NCI-H2171 (cell line): Measurements from ENCODE around the gene REX1BD.

ENCODE experiments used
- DNase-seq: peaks from one replicate; lab custom pipeline; 2025; lab: John Stamatoyannopoulos, UW

The REX1BD gene

DNA sequence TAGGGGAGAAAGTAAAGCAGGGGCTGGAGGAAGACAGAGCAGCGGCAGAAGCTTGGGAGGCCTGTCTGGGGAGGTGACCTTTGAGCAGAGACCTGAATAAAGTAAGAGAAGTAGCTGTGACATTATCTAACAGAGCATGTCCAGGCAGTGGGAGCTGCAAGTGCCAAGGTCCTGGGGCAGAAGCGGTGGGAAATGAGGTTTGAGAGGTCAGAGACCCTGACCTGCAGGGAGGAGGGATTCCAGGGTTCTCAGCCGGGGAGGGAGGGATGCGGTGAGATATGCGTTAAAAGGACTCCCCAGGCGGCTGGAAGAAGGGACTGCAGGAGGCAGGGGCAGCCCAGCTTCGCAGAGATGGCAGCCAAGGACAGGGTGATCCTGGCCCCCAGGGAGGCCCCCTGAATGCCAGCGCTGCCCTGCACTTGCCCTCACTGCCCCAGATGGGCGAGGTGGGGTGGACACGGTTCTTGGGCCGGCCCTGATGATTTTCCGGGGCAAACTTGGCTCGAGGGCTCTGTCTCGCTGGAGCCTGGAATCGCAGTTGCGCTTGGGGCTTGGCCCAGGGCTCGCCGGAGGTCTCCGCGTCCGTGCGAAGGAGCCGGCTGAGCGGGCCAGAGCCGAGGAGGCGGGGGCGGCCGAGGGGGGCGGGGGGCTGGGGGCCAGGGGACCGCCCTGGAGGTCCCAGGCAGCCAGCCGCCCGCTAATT is 14.8 kb downstream of the REX1BD start:
- no peak for DNase-seq

DNA sequence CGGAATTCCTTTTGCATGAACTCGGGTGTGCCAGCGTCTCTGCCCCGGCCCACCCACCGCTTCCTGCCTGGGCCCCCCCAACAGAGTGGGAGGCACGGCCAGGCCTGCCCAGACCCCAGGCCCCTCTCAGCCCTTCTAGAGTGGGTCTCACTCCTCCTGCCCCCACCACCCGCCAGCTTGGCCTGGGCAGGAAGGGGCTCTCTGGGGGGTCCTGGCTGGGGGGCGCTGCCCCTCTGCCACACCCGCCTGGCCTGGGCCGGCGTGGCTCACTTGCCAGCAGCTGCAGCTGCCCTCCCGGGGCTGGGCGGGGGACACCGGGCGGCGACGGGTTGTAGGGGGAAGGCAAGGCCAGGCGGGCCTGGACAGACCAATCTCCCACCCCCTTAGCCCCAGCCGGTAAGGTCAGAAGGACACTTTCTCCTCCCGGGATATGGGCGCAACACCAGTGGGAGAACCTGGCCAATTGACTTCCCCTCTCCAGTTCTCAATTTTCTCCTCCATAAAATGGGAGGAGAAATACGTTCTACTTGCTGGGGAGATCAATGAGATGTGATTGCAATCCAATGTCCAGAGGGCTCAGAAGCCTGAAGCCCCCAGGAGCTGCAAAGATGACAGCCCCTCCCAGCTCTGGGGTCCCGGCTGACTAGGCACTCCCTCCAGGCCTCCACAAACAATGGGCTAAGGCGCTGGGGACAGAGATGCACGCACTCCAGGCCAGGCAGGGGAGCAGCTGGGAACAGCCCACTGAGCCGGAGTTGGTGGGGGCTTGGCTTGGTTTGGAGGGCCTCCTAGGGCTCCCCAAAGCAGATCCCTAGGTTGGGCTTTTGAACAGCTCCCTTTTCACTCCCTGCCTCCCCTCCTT is 15.6 kb downstream of the REX1BD start:
- no peak for DNase-seq

DNA sequence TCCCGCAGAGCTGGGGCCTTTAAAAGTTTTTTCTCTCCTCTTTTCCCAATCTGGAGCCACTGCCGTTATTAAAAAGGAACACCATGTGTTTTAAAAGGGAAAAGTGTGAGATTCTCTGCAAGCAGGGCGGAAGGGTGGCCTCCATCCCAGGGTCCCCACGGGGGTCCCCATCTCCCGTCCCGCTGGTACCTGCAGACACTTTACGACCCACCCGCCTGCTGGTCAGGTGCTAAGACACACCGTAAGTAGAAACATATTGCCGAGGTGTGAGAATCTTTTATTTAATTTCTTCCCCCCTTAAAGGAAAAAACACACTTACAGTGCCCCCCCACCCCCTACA is 16.2 kb downstream of the REX1BD start:
- DNase-seq, result no peak

DNA sequence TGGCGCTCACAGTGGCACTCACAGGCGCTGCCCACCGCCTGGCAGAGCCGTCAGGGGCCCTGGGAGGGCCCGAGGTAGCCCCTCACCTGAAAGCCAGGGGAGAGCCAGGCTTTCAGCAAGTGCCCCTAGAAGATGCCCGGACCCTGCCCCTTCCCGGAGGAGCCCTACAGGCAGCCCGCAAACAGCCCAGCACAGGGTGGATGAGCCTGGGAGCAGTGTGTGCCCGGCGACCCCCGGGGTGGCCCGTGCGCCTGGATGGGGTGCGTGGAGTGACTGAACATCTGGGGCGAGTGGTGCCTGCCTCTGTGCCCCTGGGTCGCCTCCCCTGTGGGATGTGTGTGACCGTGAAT is 16.6 kb downstream of the REX1BD start:
- no peak for DNase-seq

DNA sequence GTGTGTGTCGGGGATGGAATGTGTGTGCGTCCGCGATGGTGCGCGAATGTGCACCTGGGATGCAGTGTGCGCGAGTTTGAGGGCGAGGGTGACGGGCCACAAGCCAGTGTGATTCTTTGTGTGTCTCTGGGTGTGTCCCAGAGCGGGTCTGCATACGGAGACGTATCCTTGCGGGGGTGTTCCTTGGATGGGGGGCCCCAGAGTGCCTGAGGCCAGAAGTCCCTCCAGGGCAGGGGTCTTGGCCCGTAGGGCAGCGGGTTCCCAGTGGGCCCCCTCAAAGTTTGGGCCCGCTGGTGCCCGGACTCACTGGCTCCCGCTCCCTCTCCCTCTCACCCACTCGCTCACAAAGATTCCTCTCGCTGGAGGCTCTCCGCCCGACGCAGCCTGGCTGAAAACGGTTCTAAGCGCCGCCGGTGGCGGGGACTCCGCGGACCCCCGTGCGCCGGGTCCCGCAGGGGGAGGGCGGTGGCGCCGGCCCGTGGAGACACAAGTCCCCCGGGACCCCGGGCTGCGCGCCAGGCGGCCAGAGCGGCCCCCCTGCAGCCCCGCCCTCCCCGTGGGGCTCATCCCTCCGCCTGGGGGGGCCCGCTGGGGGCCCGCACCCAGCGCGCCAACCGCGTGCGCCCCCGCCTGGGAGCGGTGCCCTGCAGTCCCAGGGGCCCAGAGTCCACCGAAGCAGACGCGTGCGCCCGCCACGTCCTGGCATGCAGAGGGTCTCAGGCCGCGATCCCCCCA is 17.1 kb downstream of the REX1BD start:
- DNase-seq, result no peak

DNA sequence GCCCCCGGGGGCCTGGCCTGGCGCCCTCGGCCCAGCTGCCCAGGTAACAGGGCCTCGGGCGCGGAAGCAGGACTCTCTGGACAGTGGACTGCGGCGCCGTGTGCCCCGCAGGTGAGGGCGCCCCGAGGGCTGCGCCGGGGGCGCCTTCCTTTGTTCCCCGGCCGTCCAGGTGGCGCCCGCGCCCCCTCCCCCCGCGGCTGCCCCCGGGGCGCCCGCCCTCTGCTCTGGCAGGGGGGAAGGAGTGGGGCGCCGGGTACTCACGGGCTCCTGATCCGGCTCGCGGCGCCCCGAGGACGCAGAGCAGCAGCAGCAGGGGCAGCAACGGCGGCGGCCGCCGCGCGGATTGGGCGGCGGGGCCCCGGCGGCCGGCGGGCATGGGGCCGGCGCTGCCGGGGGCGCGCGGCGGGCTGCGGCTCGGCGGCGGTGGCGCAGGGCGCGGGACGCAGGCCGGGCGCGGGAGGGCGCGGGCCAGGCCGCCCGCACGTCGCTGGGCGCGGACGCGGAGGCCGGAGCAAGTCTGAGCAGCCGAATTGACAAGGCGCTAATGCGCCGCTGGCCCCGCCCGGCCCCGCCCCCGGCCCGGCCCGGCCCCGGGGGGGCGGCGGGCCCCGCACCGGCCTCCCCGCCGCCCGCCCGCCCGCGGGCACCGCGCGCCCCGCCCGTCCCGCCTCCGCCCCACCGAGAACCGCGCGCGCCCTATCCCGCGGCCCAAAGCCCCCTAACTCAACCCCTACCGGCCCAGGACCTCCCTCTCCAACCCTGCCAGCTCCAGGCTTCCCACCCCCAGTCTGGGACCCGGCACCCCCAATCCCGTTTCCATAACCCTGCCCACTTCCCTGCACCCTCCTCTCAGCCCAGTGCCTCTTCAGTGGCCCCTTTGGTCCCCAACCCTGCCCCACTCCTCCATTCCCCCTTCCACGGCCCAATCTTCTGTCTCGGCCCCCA is 18.0 kb downstream of the REX1BD start, which contains the start of gene CRLF1:
Gene CRLF1 (minus strand): TSS at position 519 of the 945 bp plus-strand sequence. CDS start 143 bp downstream, at position 376.
- DNase-seq, result no peak

DNA sequence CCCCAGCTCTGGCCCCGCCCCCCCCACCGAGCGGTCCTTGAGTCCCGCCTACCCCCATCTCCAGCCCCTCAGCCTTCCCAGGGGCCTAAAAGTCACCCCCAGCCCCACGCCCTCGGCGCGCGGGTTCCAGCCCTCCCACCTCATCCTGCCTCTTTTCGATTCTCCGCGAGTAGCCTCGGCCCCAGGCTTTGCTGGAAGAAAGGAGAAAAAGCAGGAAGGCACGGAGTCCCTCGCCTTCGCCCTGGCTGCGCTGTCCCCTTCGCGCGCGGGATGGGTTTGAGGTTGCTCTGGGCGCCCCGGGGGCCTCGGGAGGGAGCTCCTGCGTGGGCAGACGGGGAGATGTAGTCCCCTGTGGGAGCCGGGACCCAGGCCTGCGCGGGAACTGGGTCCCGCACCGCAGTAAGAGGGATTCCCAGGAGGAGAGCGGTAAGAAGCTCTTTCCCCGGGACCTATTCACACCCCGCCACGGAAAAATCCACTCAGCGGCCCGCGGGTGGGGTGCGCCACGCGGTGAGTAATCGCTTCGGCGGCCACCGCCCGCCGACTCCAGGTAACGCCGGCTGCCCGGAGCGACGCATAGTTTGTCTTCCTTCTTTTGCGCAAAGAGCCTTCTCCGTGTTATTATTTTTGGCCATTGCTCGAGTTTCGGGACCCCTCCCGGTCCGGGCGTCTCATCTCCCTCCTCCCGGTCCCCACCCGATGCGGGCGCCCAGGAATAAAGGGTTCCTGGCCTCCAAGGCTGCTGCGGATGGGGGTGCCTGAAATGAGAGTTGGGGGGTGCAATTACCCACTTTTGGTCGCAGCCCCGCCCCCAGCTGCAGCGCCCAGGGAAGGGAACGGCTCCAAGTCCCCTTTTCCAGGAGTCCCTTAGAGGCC is 18.9 kb downstream of the REX1BD start:
- DNase-seq, result no peak

DNA sequence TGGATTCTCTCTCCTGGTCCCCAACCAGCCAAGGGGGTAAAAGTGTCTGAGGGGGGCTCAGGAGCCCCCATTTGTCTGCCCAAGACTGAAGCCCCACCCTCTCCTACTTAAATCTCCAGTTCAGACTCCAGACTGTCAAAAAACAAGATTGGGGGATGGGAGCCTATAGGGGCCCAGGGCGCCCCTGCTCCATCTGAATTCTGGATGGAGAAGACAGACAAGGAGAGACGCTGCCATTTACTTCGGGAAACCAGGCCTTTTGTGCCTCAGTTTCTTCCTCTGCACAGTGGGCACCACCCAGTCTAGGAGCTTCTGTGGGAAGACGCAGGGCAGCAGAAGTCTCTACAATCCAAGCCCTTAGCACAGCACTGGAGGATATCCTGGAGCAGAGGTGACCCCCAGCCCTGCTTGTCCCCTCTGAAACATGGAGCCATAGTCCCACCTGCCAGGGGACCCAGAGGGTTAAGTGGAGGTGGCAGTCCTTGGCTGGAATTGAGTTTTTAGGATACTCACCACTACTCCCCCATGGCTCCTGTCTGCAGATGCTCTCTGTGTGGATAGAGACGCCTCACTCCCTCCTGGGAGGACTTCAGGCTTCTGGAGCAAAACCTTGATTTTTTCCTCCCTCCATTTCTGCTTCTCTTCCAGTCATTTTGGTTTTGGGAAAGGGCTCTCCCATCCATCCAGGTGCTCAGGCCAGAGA is 19.7 kb downstream of the REX1BD start:
- DNase-seq, result no peak

DNA sequence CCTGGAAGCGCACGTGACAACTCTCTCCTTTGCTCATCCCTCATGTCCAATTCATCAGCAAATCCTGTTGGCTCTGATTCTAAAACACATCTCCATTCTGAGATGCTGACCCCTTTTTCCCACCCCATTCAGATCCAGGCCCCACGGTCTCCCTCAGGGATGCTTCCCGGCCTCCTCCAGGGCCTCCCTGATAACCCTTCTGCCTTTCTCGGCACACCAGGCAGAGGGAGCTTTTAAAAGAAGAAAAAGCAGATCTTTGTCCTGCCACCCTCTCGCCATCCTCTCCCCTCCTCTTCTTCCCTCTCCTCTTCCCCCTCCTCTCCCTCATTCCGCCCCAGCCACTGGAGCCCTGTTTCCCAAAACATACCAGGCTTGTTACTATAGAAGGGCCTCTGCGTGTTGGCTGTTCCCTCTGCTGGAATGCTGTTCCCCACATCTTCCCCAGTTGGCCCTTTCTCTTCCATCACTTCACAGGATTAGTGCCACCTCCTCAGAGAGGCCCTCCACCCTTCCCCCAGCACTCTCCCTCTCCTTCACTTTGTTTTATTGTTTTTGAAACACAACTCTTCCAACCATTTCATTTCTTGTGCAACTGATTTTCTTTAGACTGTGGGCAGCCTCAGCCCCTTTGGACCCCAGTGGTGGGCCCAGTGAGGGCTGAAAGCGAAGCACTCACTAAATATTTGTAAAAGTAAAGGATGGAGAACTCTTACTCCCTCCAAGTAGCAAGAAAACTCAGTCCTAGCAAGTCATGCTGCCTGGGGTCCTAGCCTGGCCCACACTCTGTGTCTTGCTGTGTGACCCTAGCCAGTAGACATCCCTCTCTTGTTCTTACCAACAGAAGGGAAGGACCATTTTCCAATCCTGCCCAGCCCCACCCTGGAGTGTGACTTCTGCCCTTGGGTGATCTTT is 20.5 kb downstream of the REX1BD start:
- no peak for DNase-seq

DNA sequence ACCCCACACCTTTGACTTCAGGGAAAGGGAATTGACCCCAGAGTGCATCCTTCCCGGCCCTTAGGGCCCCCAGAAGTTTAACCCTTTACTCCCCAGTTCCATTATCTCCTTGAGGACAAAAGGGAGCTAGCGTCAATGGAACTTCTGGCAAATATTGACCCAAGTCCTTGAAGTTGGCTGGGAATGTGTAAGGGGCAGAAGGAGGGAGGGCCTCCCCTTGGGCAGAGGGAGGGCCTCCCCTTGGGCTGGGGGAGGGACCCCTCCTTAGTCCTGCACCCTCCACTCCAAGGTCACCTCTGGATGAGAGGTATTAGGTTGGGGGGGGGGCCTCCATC is 21.1 kb downstream of the REX1BD start:
- DNase-seq, result no peak

DNA sequence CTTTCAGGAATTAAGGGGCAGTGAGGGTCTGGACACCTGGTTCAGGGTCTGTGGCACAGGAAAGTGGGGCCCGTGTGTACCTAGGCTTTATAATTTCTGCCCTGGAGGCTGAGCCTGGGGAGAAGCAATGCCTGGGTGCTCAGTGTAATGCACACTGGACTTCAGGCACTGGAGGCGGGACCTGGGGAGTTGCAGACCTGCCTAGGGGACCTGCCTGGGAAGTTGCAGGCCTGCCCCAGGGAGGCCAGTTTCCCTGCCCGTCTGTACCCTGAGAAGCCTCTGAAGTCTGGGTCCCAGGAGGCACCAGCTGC is 21.6 kb downstream of the REX1BD start:
- no peak for DNase-seq

DNA sequence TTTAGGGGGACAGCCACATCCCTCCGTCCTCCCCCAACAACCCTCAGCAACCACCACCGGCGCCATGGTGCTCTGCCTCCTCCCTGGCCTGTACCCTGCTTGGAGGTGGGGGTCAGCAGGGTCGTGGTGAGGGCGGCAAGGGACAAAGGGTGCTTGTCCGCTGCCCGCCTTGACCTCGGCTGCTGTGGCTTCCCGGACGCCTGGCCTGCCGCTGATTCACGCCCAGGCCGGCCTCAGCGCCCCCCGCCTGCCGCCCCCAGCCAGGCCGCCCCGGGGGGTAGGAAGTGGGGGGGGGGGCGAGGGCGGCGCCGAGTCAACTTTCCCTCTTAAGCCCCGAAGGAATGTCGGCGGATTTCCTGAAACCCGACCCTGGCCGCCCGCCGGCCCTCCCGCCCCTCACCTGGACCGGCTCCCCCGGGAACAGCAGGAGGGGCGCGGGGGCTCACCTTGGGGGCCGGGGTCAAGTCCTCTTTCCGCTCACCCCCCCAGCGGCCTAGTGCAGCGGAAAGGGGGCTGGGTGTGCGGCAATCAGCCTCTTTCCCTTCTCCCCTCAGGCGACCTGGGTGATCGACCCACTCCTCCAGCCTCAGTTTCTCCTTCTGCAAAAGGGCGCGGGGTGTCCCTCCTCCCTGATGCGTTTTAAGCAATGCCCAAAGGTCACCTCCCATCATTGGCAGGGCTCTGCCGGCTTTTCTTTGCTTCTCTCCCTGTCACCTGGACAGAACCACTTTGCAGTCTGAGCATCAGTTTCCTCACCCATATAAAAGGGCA is 22.1 kb downstream of the REX1BD start:
- no peak for DNase-seq

DNA sequence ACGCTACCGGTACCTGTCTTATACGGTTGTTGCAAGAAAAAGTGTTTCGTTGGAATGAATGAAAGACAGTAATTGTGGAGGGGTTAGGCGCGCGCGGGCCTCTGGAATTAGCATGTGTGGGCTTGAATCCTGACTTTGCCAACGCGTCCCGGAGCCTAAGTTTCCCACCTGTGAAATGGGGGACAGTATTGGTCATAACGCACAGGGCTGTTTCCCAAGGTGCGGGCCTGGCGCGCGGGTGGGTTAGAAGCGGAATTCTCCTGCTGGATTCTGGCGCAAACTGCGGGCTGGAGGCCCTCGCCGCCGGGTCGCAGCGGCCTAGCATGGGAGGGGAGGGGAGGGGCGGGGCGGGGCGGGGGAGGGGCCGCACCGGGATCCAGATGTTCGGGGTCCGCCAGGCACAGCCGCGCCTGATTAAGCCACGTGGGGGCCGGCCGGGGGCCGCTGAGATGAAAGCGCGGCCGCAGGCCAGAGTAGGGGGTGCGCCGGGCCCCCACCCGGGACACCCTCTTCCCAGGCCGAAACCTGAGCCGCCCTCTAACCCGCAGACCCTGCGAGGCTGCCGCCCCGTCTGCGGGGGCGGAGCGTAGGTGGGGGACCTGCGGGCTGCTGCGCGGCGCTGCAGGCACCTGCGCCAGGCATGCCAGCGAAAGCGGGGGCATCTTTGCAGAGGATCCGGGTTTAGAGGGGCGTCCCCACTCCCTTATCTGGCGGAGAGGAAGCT is 22.9 kb downstream of the REX1BD start:
- DNase-seq, result no peak

DNA sequence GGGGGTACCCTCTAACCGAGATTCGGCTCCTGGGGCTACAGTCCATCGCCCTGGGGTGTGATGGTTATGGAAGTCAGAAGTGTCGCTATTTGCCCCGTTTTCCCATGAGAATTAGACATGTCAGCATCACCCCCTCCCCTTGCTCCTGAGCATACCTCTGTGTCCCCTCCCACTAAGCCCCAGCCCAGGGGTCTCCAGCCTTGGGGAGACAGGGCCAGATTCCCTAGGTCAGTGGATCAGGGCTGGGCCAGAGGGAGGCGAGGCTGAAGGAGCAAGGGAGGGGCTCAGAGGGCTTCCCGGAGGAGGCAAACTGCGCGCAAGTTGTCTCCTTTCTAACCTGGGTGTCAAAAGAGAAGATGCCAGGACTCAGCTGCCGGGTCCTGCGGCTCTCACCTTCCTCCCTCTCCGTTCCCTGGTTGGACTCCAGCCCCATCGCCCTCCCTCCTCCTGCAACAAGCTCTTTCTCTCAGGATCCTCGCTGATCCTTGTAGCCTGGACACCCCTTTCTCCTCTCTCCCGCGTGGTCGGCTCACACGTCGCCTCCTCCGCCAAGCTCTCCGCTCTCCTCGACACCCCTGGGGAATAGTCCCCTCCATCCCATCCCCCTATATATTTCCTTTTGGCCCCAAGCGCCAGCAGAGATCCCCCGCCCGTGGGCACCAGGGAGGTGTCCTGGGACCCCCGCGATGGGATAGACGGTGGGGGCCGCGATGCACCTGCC is 23.6 kb downstream of the REX1BD start:
- no peak for DNase-seq

DNA sequence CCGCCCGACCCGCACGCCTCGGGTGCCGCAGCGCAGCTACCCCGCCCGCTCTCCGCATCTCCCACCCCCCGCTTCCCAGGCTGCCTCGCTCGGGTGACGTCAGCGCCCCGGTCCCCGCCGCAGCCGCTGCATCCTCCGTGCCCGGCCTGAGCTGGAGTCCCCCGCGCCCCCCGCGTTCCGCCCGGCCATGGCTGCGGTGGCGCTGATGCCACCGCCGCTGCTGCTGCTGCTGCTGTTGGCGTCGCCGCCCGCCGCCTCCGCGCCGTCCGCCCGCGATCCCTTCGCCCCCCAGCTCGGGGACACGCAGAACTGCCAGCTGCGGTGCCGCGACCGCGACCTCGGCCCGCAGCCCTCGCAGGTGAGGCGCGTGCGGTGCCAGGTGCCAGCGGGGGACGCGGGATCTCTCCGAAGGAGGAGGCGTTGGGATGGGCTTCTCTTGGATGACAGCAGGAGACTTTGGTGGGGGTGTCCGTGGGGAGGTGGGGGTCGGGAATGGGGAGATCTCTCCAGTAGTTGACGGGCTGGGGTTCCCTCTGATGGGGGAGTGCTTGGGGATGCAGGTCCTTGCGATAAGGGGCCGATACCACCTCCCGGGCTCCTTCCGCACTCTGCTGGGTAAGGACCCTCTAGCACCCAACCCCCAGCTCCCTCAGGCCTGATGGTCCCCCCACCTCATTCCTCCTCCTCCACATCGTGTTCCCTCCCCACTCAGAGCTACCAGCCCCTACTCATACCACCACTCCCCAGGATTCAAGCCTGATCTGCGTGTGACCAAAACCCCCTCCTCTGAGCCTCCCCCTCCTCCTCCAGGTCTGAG is 24.4 kb downstream of the REX1BD start, which contains the start of gene TMEM59L:
Gene TMEM59L (plus strand): TSS at position 99 of the 817 bp plus-strand sequence. CDS start 89 bp downstream, at position 188.
- DNase-seq, result no peak

DNA sequence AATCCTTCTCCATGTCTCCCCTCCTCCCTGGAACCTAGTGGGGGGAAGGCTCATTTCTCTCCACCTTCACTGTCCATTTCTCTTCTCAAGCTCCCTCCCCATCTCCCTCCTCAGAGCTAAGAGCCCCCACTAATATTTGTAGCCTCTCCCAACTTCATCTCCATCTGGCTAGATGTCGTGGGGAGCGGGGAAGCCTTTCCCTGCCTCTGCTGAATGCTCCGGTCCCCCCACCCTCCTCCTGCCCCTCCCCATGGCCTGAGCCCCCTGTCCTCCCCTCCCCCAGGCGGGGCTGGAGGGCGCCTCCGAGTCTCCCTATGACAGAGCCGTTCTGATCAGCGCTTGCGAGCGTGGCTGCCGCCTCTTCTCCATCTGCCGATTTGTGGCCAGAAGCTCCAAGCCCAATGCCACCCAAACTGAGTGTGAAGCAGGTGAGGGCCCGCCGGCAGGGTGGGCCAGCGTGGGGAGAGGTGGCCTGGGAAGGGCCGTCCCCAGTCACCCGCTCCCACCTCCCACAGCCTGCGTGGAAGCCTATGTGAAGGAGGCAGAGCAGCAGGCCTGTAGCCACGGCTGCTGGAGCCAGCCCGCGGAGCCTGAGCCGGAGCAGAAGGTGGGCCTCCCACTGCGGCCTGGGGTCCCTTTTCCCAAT is 25.1 kb downstream of the REX1BD start:
- DNase-seq, result no peak
